ENCODE data around the gene NADSYN1. TPM values are rescaled to one million over a fixed set of nuclear protein-coding genes. Genes with fewer than 3 reads are reported as not detected.

NADSYN1 gene
- total RNA-seq, 4 donors from 2014 or later, result 183 to 349 (median 294) TPM

DNA sequence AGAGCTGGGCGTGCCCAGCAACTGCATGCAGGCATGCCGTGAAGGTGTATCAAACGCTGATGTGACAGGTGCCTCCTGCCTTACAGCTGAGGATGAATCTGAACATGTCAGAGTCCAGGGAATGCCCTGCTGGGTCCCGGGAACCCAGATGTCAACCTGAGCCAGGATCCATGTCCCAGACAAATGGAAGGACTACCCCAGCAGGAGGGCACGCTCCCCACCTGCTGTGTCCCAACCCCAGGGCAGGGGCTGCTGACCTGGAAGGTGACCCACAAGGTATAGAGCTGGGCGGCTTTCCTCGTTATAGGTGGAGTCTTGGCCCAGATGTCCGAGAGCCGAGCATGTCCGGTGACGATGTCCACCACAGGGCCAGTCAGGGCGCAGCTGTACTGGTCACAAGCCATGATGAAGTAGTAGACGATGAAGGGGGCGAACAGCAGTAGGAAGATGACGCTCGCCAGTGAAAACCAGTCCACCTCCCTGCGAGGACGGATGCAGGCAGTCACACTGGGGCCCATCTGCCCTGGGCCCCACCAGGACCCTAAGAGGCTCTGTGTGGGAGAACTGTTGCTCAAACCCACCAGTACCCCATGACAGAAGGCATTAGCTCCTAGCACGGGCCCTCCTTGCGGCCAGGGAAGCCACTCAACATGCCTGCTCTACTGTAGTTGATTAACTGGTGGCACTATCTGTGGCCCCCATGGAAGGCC lies 9.1 kb upstream of the NADSYN1 start:
- DNase-seq, result peak in 1 of 3 donors; percentile 36
- TF ChIP-seq POLR2A (IDR thresholded peaks at IDR 0.05), result no peak
- TF ChIP-seq CTCF (IDR thresholded peaks at IDR 0.05), result no peak
- peaks cover 0 to 62% (median 0%) of the 10 kb centered on the region in 3 donors for H3K36me3 ChIP-seq

DNA sequence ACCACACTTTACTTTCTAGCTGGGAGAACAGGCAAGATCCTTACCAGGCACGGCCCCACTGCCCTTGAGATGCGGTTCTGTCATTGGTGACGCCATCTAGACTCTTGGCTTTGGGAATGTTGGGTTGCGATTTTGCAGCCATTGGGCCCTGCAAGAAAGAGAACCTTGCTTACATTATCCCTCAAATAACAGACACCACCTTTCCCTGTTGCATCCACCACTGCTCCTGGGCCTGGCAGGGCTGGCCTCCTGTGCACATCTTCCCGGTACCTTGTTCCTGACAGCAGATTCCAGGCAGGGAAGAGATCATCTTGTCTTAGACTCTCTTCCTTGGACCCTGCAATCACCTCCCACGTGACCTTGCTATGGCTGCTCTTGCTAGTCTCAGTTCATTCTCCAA lies 8.2 kb upstream of the NADSYN1 start:
- no peaks in the 10 kb centered on the region for H3K27me3 ChIP-seq
- no peak for TF ChIP-seq CTCF (IDR thresholded peaks at IDR 0.05)
- no peak for TF ChIP-seq POLR2A (IDR thresholded peaks at IDR 0.05)
- no peaks in the 10 kb centered on the region for H3K9me3 ChIP-seq
- H3K4me1 ChIP-seq, result peaks cover 0 to 19% (median 2%) of the 10 kb centered on the region in 4 donors
- H3K27ac ChIP-seq, result no peak overlapping the region
- H3K36me3 ChIP-seq, result peaks cover 0 to 54% (median 0%) of the 10 kb centered on the region in 3 donors
- no peak overlapping the region for H3K4me3 ChIP-seq
- peak in 1 of 3 donors; percentile 41 for DNase-seq

More for the DNA sequence above, 9.1 kb upstream of the NADSYN1 start:
- H3K4me3 ChIP-seq, result no peak overlapping the region
- H3K27me3 ChIP-seq, result no peaks in the 10 kb centered on the region
- H3K27ac ChIP-seq, result no peak overlapping the region
- H3K9me3 ChIP-seq, result no peaks in the 10 kb centered on the region
- peaks cover 0 to 12% (median 0%) of the 10 kb centered on the region in 4 donors for H3K4me1 ChIP-seq

GRCh38 chr11:71446150-71446549 lies 6.9 kb upstream of the NADSYN1 start:
- no peak for DNase-seq
- TF ChIP-seq POLR2A (IDR thresholded peaks at IDR 0.05), result no peak
- no peak for TF ChIP-seq CTCF (IDR thresholded peaks at IDR 0.05)
- H3K4me1 ChIP-seq, result peaks cover 0 to 26% (median 2%) of the 10 kb centered on the region in 4 donors
- H3K27me3 ChIP-seq, result no peaks in the 10 kb centered on the region
- no peak overlapping the region for H3K27ac ChIP-seq
- peaks cover 0 to 40% (median 0%) of the 10 kb centered on the region in 3 donors for H3K36me3 ChIP-seq
- no peaks in the 10 kb centered on the region for H3K9me3 ChIP-seq
- no peak overlapping the region for H3K4me3 ChIP-seq

DNA sequence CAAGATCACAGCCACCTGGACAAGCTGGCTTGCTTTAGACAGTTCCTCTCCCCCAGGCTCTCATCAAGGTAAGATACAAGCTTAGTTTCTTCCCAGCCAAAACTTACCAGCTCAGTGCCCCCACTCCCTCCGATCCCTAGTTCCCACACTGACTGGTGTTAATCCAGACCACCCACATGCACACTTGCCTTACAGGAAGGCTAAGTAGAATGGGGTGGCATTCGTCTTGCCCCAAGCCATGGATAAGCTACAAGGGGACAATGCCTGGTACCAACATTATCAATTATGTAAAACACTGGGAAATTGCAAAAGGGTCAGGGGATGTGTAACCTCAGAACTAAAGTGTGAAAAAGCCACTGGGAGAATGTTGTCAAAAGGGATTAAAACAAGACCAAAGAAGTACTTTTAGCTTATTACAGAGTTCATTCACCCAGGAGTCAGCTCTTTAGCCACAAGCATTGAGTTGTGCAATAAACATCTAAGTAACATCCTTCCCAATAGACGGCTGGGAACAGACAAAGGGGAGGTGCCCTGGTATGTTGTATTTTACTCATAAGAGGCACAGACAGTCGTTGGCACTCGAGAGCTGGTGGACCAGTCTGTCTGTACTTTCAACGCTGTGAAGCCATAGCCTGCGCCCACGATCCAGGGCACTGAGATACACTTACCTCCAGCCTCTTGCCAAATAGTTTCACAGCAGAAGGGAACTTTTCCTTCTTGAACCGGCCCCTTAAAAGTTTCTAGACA lies 5.9 kb upstream of the NADSYN1 start:
- TF ChIP-seq POLR2A (IDR thresholded peaks at IDR 0.05) (peak in 1 of 2 donors; percentile 20), CTCF (IDR thresholded peaks at IDR 0.05) (no peak)
- Histone ChIP-seq H3K36me3 (peaks cover 0 to 36% (median 0%) of the 10 kb centered on the region in 3 donors), H3K4me3 (peak overlapping the region in 3 of 4 donors; percentile 78 to 91 (median 81)), H3K27ac (peak overlapping the region; percentile 74 to 91 (median 80)), H3K9me3 (no peaks in the 10 kb centered on the region), H3K27me3 (no peaks in the 10 kb centered on the region), H3K4me1 (peaks cover 0 to 35% (median 2%) of the 10 kb centered on the region in 4 donors)
- DNase-seq, result peak in 2 of 3 donors; percentile 50 to 51

GRCh38 chr11:71447791-71448256 lies 5.2 kb upstream of the NADSYN1 start:
- no peaks in the 10 kb centered on the region for H3K27me3 ChIP-seq
- peaks cover 0 to 38% (median 2%) of the 10 kb centered on the region in 4 donors for H3K4me1 ChIP-seq
- peak overlapping the region; percentile 74 to 91 (median 80) for H3K27ac ChIP-seq
- peak; percentile 37 to 73 (median 66) for DNase-seq
- peaks cover 0 to 29% (median 0%) of the 10 kb centered on the region in 3 donors for H3K36me3 ChIP-seq
- H3K9me3 ChIP-seq, result no peaks in the 10 kb centered on the region
- no peak for TF ChIP-seq CTCF (IDR thresholded peaks at IDR 0.05)
- no peak for TF ChIP-seq POLR2A (IDR thresholded peaks at IDR 0.05)
- peak overlapping the region; percentile 78 to 91 (median 82) for H3K4me3 ChIP-seq
